ENCODE results near the gene MED8.

Gene MED8

DNA sequence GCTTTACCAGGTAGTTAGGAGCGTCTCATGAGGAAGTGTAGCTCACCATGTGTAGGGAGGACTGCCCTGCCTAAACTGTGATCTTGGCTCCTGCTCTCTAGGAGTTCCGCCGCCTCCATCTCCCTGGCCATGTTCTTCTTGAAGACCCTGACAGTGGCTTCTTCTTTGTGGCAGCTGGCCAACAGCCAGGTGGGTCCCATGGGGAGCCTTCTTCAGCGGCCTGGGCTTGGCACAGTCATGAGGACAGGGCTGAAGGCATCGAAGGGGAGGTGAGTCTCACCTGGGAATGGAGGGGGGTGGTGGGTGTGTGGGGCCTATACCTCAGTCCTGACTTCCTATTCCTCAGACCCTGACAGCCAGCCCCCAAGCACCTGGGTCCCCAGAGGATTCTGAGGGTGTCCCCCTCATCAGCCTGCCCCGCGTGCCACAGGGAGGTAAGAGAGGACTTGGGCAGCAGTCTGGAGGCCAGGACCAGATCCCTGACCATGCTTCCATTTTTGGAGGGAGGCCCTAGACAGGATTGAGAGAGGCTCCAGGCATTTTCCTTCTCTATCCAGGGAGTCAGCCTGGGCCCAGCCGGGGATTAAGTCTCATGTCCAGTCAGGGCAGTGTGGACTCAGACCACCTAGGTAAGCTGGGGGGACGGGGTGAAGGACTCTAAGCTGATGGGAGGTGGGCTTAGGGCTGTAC lies 42.7 kb upstream of the MED8 start:
- H3K9ac ChIP-seq (ENCODE audit: low read length) = no peak overlapping the region
- no peaks in the 10 kb centered on the region for H3K9me3 ChIP-seq (ENCODE audit: control insufficient read depth, insufficient read depth, low read depth, low read length)
- H3K27ac ChIP-seq (ENCODE audit: low read depth, low read length) = no peak overlapping the region
- no peaks in the 10 kb centered on the region for H3K4me1 ChIP-seq (ENCODE audit: control insufficient read depth, insufficient read depth, low read length)
- H3K27me3 ChIP-seq (ENCODE audit: control insufficient read depth, insufficient read depth, low read length) = no peaks in the 10 kb centered on the region
- H3K4me3 ChIP-seq (ENCODE audit: low read depth, low read length) = no peak overlapping the region
- H3K36me3 ChIP-seq (ENCODE audit: control insufficient read depth, insufficient read depth, low read length) = peaks cover 88% of the 10 kb centered on the region

DNA sequence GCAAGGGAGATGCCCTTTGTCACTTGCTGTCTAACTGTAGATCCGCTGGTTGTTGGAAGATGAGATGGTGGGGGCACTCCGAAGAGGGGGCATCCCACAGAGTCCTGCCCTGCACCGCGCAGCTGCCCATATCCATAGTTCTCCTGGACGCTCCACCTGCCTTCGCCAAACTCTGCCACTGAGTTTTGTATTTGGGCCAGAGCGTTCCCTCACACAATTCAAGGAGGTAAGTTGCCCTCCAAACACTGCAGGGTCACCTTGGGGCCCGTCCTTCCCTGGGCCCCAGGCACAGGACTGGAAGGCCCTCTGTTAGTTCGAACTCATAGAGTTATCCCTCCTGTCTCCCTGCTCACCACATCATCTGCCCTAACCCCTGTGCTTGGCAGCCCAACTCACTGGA lies 42.1 kb upstream of the MED8 start:
- no peak overlapping the region for H3K9ac ChIP-seq (ENCODE audit: low read length)
- no peaks in the 10 kb centered on the region for H3K4me1 ChIP-seq (ENCODE audit: control insufficient read depth, insufficient read depth, low read length)
- H3K27me3 ChIP-seq (ENCODE audit: control insufficient read depth, insufficient read depth, low read length) = no peaks in the 10 kb centered on the region
- no peak overlapping the region for H3K27ac ChIP-seq (ENCODE audit: low read depth, low read length)
- H3K36me3 ChIP-seq (ENCODE audit: control insufficient read depth, insufficient read depth, low read length) = peaks cover 90% of the 10 kb centered on the region
- H3K4me3 ChIP-seq (ENCODE audit: low read depth, low read length) = no peak overlapping the region
- no peaks in the 10 kb centered on the region for H3K9me3 ChIP-seq (ENCODE audit: control insufficient read depth, insufficient read depth, low read depth, low read length)

GRCh38 chr1:43430831-43431230 lies 41.2 kb upstream of the MED8 start:
- Histone ChIP-seq H3K27ac (ENCODE audit: low read depth, low read length) (no peak overlapping the region), H3K9ac (ENCODE audit: low read length) (no peak overlapping the region), H3K27me3 (ENCODE audit: control insufficient read depth, insufficient read depth, low read length) (no peaks in the 10 kb centered on the region), H3K36me3 (ENCODE audit: control insufficient read depth, insufficient read depth, low read length) (peaks cover 94% of the 10 kb centered on the region), H3K4me3 (ENCODE audit: low read depth, low read length) (no peak overlapping the region), H3K9me3 (ENCODE audit: control insufficient read depth, insufficient read depth, low read depth, low read length) (no peaks in the 10 kb centered on the region), H3K4me1 (ENCODE audit: control insufficient read depth, insufficient read depth, low read length) (no peaks in the 10 kb centered on the region)

GRCh38 chr1:43427941-43428340 lies 38.3 kb upstream of the MED8 start:
- Histone ChIP-seq H3K36me3 (ENCODE audit: control insufficient read depth, insufficient read depth, low read length) (peaks cover 95% of the 10 kb centered on the region), H3K9ac (ENCODE audit: low read length) (no peak overlapping the region), H3K27me3 (ENCODE audit: control insufficient read depth, insufficient read depth, low read length) (no peaks in the 10 kb centered on the region), H3K4me1 (ENCODE audit: control insufficient read depth, insufficient read depth, low read length) (no peaks in the 10 kb centered on the region), H3K4me3 (ENCODE audit: low read depth, low read length) (no peak overlapping the region), H3K27ac (ENCODE audit: low read depth, low read length) (no peak overlapping the region), H3K9me3 (ENCODE audit: control insufficient read depth, insufficient read depth, low read depth, low read length) (no peaks in the 10 kb centered on the region)

DNA sequence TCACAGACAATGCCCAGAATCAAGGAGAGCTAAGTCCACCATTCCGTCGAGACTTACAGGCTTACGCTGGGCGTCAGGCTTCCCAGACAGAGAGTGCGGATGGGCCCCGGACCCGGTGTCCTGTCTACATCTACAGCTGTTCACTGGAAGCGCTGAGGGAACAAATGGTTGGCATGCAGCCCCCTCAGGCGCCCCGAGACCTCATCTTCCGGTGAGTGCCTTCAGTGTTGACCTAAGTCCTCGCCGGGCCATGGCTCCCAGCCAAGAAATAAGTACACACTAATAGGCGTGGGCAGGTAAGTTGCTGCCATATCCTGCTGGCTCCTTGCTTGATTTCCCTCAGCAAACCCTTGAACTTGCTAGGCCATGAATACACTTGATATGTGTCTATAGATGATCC lies 37.9 kb upstream of the MED8 start:
- H3K9me3 ChIP-seq (ENCODE audit: control insufficient read depth, insufficient read depth, low read depth, low read length) = no peaks in the 10 kb centered on the region
- H3K4me1 ChIP-seq (ENCODE audit: control insufficient read depth, insufficient read depth, low read length) = peaks cover 4% of the 10 kb centered on the region; the same call in 1 of the 2 replicates
- H3K9ac ChIP-seq (ENCODE audit: low read length) = no peak overlapping the region
- H3K27me3 ChIP-seq (ENCODE audit: control insufficient read depth, insufficient read depth, low read length) = no peaks in the 10 kb centered on the region
- H3K27ac ChIP-seq (ENCODE audit: low read depth, low read length) = no peak overlapping the region
- peaks cover 93% of the 10 kb centered on the region for H3K36me3 ChIP-seq (ENCODE audit: control insufficient read depth, insufficient read depth, low read length)
- no peak overlapping the region for H3K4me3 ChIP-seq (ENCODE audit: low read depth, low read length)

GRCh38 chr1:43426221-43426620 lies 36.6 kb upstream of the MED8 start:
- no peak overlapping the region for H3K4me3 ChIP-seq (ENCODE audit: low read depth, low read length)
- peaks cover 10% of the 10 kb centered on the region for H3K4me1 ChIP-seq (ENCODE audit: control insufficient read depth, insufficient read depth, low read length)
- no peak overlapping the region for H3K9ac ChIP-seq (ENCODE audit: low read length)
- H3K9me3 ChIP-seq (ENCODE audit: control insufficient read depth, insufficient read depth, low read depth, low read length) = no peaks in the 10 kb centered on the region
- no peak overlapping the region for H3K27ac ChIP-seq (ENCODE audit: low read depth, low read length)
- no peaks in the 10 kb centered on the region for H3K27me3 ChIP-seq (ENCODE audit: control insufficient read depth, insufficient read depth, low read length)
- peaks cover 90% of the 10 kb centered on the region for H3K36me3 ChIP-seq (ENCODE audit: control insufficient read depth, insufficient read depth, low read length)

DNA sequence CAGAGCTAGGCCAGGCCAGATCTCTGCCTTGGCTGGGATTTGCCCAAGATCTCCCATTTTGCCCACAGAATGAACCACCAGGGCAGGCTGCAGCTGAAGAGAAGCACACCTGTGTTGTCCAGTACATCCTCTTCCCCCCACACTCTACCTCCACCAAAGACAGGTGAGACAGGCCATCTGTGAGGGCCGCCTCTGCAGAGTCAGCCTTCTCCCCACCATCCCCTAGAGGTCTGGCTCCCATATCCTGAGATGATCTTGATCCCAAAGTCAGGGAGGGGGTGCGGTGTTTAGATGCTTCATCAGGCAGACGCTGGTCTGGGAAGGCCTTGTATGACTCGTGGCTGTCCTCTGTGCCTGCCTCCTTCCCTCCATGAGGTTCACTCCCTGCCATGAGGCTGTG lies 35.4 kb upstream of the MED8 start:
- H3K9me3 ChIP-seq (ENCODE audit: control insufficient read depth, insufficient read depth, low read depth, low read length) = no peaks in the 10 kb centered on the region
- no peak overlapping the region for H3K4me3 ChIP-seq (ENCODE audit: low read depth, low read length)
- no peaks in the 10 kb centered on the region for H3K27me3 ChIP-seq (ENCODE audit: control insufficient read depth, insufficient read depth, low read length)
- H3K36me3 ChIP-seq (ENCODE audit: control insufficient read depth, insufficient read depth, low read length) = peaks cover 90% of the 10 kb centered on the region
- H3K9ac ChIP-seq (ENCODE audit: low read length) = no peak overlapping the region
- no peak overlapping the region for H3K27ac ChIP-seq (ENCODE audit: low read depth, low read length)
- peaks cover 10% of the 10 kb centered on the region for H3K4me1 ChIP-seq (ENCODE audit: control insufficient read depth, insufficient read depth, low read length)

DNA sequence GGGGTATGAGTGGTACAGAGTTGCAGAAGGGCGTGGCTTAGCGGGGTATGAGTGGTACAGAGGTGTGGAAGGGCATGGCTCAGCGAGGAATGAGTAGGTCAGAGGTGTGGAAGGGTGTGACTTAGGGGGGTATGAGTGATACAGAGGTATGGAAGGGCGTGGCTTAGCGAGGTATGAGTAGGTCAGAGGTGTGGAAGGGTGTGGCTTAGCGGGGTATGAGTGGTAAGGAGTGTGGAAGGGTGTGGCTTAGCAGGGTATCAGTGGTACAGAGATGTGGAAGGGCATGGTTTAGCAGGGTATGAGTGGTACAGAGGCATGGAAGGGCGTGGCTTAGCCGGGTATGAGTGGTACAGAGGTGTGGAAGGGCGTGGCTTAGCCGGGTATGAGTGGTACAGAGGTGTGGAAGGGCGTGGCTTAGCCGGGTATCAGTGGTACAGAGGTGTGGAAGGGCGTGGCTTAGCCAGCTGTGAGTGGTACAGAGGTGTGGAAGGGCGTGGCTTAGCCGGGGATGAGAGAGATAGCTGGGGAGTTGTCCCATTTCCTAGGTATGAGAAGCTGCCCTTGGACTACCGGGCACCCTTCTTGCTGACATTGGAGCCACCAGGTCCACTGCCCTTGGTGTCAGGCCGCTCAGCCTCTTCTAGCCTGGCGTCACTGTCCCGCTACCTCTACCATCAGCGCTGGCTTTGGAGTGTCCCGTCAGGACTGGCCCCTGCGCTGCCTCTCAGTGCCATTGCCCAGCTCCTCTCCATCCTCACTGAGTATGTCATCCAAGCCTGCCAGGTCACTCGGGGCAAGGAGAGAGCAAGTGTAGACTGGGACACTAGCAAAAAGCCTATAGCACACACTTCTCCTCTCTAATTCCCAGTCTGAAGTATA lies 34.3 kb upstream of the MED8 start:
- peaks cover 88% of the 10 kb centered on the region for H3K36me3 ChIP-seq (ENCODE audit: control insufficient read depth, insufficient read depth, low read length)
- no peak overlapping the region for H3K27ac ChIP-seq (ENCODE audit: low read depth, low read length)
- no peak overlapping the region for H3K9ac ChIP-seq (ENCODE audit: low read length)

GRCh38 chr1:43422995-43423671 lies 33.5 kb upstream of the MED8 start:
- Histone ChIP-seq H3K4me1 (ENCODE audit: control insufficient read depth, insufficient read depth, low read length) (peaks cover 10% of the 10 kb centered on the region), H3K9me3 (ENCODE audit: control insufficient read depth, insufficient read depth, low read depth, low read length) (no peaks in the 10 kb centered on the region), H3K27me3 (ENCODE audit: control insufficient read depth, insufficient read depth, low read length) (no peaks in the 10 kb centered on the region), H3K4me3 (ENCODE audit: low read depth, low read length) (no peak overlapping the region), H3K36me3 (ENCODE audit: control insufficient read depth, insufficient read depth, low read length) (peaks cover 88% of the 10 kb centered on the region), H3K27ac (ENCODE audit: low read depth, low read length) (no peak overlapping the region), H3K9ac (ENCODE audit: low read length) (no peak overlapping the region)

More for the DNA sequence above, 34.3 kb upstream of the MED8 start:
- Histone ChIP-seq H3K4me1 (ENCODE audit: control insufficient read depth, insufficient read depth, low read length) (peaks cover 10% of the 10 kb centered on the region), H3K9me3 (ENCODE audit: control insufficient read depth, insufficient read depth, low read depth, low read length) (no peaks in the 10 kb centered on the region), H3K27me3 (ENCODE audit: control insufficient read depth, insufficient read depth, low read length) (no peaks in the 10 kb centered on the region), H3K4me3 (ENCODE audit: low read depth, low read length) (no peak overlapping the region)

GRCh38 chr1:43421976-43422750 lies 32.6 kb upstream of the MED8 start:
- H3K27me3 ChIP-seq (ENCODE audit: control insufficient read depth, insufficient read depth, low read length) = no peaks in the 10 kb centered on the region
- no peak overlapping the region for H3K4me3 ChIP-seq (ENCODE audit: low read depth, low read length)
- no peak overlapping the region for H3K9ac ChIP-seq (ENCODE audit: low read length)
- peaks cover 84% of the 10 kb centered on the region for H3K36me3 ChIP-seq (ENCODE audit: control insufficient read depth, insufficient read depth, low read length)
- H3K27ac ChIP-seq (ENCODE audit: low read depth, low read length) = no peak overlapping the region
- H3K4me1 ChIP-seq (ENCODE audit: control insufficient read depth, insufficient read depth, low read length) = peaks cover 14% of the 10 kb centered on the region
- H3K9me3 ChIP-seq (ENCODE audit: control insufficient read depth, insufficient read depth, low read depth, low read length) = no peaks in the 10 kb centered on the region

All from HUES6 (cell line).